ENCODE measurements around the gene GARNL3. TPM values are rescaled to one million over a fixed set of nuclear protein-coding genes. Genes with fewer than 3 reads are reported as not detected.
A peak's percentile ranks its signal among the peaks of the same experiment; 100 is the strongest.

Gene GARNL3
- total RNA-seq, 1 donor from 2014 or later = 8.0 TPM

DNA sequence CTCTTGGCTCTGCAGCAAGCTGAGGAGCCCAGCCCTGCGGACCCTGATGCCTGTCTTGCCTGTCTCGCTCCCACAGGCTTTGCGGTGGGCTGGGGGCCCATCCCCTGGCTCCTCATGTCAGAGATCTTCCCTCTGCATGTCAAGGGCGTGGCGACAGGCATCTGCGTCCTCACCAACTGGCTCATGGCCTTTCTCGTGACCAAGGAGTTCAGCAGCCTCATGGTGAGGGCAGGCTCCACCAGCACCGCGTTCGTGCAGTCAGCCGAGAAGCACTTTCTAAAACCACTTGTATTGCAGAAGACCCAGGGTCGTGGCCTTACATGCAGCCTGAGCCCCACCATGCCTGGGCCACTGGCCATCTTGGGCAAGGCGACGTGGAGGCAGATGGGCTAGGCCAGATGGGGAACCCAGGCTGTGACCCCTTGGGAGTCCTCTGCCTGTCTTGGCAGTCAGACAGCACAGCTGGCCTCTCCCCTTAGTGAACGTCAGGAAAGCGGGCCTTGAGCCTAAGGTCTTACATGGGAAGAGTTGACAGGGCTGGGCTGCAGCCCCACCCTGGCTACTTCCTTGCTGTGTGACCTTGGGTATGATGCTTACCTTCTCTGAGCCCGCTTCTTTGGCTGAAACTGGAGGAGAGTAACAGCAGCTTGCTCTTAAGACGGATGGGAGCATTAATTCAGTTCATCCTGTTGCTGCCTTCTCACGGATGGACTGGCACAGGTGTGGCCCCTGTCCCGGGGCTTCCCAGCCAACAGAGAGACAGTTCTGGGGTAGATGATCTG, 141.0 kb downstream of the GARNL3 start:
- no peaks in the 10 kb centered on the region for H3K9me3 ChIP-seq
- intact Hi-C loops (cut with DNase I) = no loop called here
- H3K27me3 ChIP-seq = no peaks in the 10 kb centered on the region
- DNase-seq = no peak
- no peak for ATAC-seq
- no peak overlapping the region for H3K4me3 ChIP-seq
- no peak overlapping the region for H3K27ac ChIP-seq
- TF ChIP-seq, protein P1, sequence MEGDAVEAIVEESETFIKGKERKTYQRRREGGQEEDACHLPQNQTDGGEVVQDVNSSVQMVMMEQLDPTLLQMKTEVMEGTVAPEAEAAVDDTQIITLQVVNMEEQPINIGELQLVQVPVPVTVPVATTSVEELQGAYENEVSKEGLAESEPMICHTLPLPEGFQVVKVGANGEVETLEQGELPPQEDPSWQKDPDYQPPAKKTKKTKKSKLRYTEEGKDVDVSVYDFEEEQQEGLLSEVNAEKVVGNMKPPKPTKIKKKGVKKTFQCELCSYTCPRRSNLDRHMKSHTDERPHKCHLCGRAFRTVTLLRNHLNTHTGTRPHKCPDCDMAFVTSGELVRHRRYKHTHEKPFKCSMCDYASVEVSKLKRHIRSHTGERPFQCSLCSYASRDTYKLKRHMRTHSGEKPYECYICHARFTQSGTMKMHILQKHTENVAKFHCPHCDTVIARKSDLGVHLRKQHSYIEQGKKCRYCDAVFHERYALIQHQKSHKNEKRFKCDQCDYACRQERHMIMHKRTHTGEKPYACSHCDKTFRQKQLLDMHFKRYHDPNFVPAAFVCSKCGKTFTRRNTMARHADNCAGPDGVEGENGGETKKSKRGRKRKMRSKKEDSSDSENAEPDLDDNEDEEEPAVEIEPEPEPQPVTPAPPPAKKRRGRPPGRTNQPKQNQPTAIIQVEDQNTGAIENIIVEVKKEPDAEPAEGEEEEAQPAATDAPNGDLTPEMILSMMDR (IDR thresholded peaks at IDR 0.05) = no peak
- peaks cover 18% of the 10 kb centered on the region for H3K36me3 ChIP-seq
- H3K4me1 ChIP-seq = no peaks in the 10 kb centered on the region

DNA sequence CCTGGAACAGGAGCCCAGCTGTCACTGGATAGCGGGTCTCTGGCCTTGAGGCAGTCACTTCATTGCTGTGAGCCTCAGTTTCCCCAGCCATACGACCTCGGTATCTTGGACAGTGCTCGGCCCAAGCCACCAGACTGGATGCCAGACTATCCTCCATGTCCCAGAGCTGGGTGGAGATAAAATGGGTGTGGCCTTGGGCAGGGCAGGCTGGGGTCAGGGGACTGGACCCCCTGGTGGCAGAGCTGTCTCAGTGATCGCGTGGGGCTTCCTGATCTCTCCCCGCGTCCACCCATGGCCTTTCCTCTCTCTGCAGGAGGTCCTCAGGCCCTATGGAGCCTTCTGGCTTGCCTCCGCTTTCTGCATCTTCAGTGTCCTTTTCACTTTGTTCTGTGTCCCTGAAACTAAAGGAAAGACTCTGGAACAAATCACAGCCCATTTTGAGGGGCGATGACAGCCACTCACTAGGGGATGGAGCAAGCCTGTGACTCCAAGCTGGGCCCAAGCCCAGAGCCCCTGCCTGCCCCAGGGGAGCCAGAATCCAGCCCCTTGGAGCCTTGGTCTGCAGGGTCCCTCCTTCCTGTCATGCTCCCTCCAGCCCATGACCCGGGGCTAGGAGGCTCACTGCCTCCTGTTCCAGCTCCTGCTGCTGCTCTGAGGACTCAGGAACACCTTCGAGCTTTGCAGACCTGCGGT, 142.4 kb downstream of the GARNL3 start:
- Histone ChIP-seq H3K4me3 (no peak overlapping the region), H3K9me3 (no peaks in the 10 kb centered on the region), H3K27ac (no peak overlapping the region), H3K27me3 (no peaks in the 10 kb centered on the region), H3K36me3 (peaks cover 18% of the 10 kb centered on the region), H3K4me1 (no peaks in the 10 kb centered on the region)
- TF ChIP-seq, protein P1 (IDR thresholded peaks at IDR 0.05) = no peak
- ATAC-seq = no peak
- no peak for DNase-seq
- intact Hi-C loops (cut with DNase I) = no loop called here

DNA sequence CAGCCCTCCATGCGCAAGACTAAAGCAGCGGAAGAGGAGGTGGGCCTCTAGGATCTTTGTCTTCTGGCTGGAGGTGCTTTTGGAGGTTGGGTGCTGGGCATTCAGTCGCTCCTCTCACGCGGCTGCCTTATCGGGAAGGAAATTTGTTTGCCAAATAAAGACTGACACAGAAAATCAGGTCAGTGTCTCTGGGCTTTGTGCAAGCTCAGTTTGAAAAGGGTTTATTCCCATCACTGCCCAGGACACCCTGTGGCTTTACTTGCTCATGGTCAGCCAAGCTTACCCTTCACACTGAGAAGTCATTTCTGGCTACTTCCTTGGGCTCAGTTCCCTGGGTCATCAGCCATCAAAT, 142.9 kb downstream of the GARNL3 start:
- Histone ChIP-seq H3K9me3 (no peaks in the 10 kb centered on the region), H3K27ac (no peak overlapping the region), H3K27me3 (no peaks in the 10 kb centered on the region), H3K4me1 (no peaks in the 10 kb centered on the region), H3K4me3 (no peak overlapping the region), H3K36me3 (peaks cover 18% of the 10 kb centered on the region)
- intact Hi-C loops (cut with DNase I) = no loop called here
- TF ChIP-seq, protein P1 (IDR thresholded peaks at IDR 0.05) = no peak
- ATAC-seq = no peak
- DNase-seq = no peak

DNA sequence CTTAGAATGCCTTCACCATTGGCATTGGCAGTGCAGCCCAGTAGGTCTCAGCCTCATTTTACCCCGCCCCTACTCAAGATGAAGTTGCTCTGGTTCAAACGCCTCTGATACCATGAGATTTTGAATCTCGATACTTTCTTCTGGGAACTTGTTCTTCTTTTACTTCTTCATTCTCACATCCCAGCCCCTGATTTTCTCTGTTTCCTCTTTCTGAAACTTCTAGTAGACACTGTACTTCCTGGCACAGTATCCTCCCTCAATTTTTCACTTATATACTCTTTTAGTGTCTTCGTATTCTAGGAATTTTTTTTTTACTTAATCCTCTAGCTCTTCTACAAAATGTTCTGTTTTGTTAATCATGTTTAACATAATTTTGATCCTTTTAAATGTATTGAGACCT, 146.5 kb downstream of the GARNL3 start:
- Histone ChIP-seq H3K27ac (no peak overlapping the region), H3K27me3 (no peaks in the 10 kb centered on the region), H3K36me3 (no peaks in the 10 kb centered on the region), H3K4me1 (no peaks in the 10 kb centered on the region), H3K4me3 (no peak overlapping the region), H3K9me3 (no peaks in the 10 kb centered on the region)
- no peak for DNase-seq
- TF ChIP-seq, protein P1 (IDR thresholded peaks at IDR 0.05) = no peak
- ATAC-seq = peak; percentile 42
- intact Hi-C loops (cut with DNase I) = no loop called here

DNA sequence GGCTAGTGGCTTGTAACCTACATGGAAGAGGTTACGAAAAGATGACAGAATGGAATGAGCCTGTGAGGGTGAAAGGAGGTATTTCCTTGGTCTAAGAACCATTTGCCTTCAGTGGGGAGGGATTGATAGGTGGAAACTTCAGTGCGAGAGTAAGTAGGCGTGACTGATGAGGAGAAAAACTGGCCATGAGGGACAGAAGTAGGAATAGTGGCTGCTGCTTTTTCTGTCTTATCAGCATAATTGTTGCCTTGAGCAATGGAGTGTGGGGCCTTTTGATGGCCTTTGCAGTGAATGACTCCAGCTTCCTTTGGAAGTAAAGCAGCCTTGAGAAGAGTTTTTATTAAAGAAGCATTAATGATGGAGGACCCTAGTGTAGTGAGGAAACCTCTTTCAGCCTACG, 150.6 kb downstream of the GARNL3 start:
- DNase-seq (no peak), ATAC-seq (no peak)
- Histone ChIP-seq H3K36me3 (no peaks in the 10 kb centered on the region), H3K27me3 (no peaks in the 10 kb centered on the region), H3K4me1 (no peaks in the 10 kb centered on the region), H3K4me3 (no peak overlapping the region), H3K9me3 (no peaks in the 10 kb centered on the region), H3K27ac (no peak overlapping the region)
- intact Hi-C loops (cut with DNase I) = no loop called here
- TF ChIP-seq, protein P1 (IDR thresholded peaks at IDR 0.05) = no peak
